Measurements from ENCODE around the gene UBAC2.

- TF ChIP-seq, protein P1, sequence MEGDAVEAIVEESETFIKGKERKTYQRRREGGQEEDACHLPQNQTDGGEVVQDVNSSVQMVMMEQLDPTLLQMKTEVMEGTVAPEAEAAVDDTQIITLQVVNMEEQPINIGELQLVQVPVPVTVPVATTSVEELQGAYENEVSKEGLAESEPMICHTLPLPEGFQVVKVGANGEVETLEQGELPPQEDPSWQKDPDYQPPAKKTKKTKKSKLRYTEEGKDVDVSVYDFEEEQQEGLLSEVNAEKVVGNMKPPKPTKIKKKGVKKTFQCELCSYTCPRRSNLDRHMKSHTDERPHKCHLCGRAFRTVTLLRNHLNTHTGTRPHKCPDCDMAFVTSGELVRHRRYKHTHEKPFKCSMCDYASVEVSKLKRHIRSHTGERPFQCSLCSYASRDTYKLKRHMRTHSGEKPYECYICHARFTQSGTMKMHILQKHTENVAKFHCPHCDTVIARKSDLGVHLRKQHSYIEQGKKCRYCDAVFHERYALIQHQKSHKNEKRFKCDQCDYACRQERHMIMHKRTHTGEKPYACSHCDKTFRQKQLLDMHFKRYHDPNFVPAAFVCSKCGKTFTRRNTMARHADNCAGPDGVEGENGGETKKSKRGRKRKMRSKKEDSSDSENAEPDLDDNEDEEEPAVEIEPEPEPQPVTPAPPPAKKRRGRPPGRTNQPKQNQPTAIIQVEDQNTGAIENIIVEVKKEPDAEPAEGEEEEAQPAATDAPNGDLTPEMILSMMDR (IDR thresholded peaks at IDR 0.05) = no peak
- no peak for TF ChIP-seq POLR2A (IDR thresholded peaks at IDR 0.05)
Observed at GRCh38 chr13:99230991-99231390, 30.3 kb downstream of the UBAC2 start.
